ENCODE data around the gene LTB4R2. TPM values are rescaled to one million over a fixed set of nuclear protein-coding genes. Genes with fewer than 3 reads are reported as not detected.

Gene LTB4R2
- total RNA-seq, 1 experiment from 2014 or later = 15.0 TPM

GRCh38 chr14:24330973-24331674 is 21.2 kb downstream of the LTB4R2 start:
- no peaks in the 10 kb centered on the region for H3K36me3 ChIP-seq (ENCODE audit: low read depth)
- DNase-seq = no peak
- H3F3A ChIP-seq (ENCODE audit: insufficient read depth, low read depth) = no peaks in the 10 kb centered on the region
- ChIA-PET POLR2A (ENCODE audit: unreplicated experiment) (no interaction called here), CTCF (interaction anchor here (0.5 to 0.6 kb wide), 2 partner anchors 57 to 242 kb away, joined by 3 to 4 read pairs; no protein-coding TSS in a partner anchor)
- no peak overlapping the region for H3K27ac ChIP-seq
- no peak overlapping the region for H3K4me3 ChIP-seq
- no peaks in the 10 kb centered on the region for H3K9me3 ChIP-seq (ENCODE audit: insufficient read depth, low read depth)
- BruUV-seq (replicated peaks) = no TSS peak
- H3K9me2 ChIP-seq (ENCODE audit: insufficient read depth) = no peaks in the 10 kb centered on the region
- H3K27me3 ChIP-seq (ENCODE audit: insufficient read depth, low read depth) = no peaks in the 10 kb centered on the region
- intact Hi-C loops (cut with micrococcal nuclease; ENCODE audit: unreplicated experiment) = no loop called here
- H2AFZ ChIP-seq = no peak overlapping the region
- no peak overlapping the region for H3K4me2 ChIP-seq
- H3K79me2 ChIP-seq (ENCODE audit: low read depth) = no peaks in the 10 kb centered on the region
- no peak for TF ChIP-seq EZH2 (IDR thresholded peaks at IDR 0.05; ENCODE audit: low read depth)
- no peak for TF ChIP-seq CTCF (conservative IDR thresholded peaks at IDR 0.05)
- peaks cover 3% of the 10 kb centered on the region; the same call in 1 of the 2 replicates for H3K4me1 ChIP-seq (replicated peaks; ENCODE audit: insufficient read depth)
- no peaks in the 10 kb centered on the region for H4K20me1 ChIP-seq (ENCODE audit: insufficient read depth)

- H3K9me2 ChIP-seq (ENCODE audit: insufficient read depth) = no peaks in the 10 kb centered on the region
- no TSS peak for BruUV-seq (replicated peaks)
- intact Hi-C loops (cut with micrococcal nuclease; ENCODE audit: unreplicated experiment) = loop anchor here (2.0 kb wide), 1 partner anchor 347 kb away; no protein-coding TSS in a partner anchor
- H4K20me1 ChIP-seq (ENCODE audit: insufficient read depth) = no peaks in the 10 kb centered on the region
- no peaks in the 10 kb centered on the region for H3K36me3 ChIP-seq (ENCODE audit: low read depth)
- TF ChIP-seq EZH2 (IDR thresholded peaks at IDR 0.05; ENCODE audit: low read depth) (no peak), CTCF (conservative IDR thresholded peaks at IDR 0.05) (no peak)
- peaks cover 3% of the 10 kb centered on the region; the same call in 1 of the 2 replicates for H3K4me1 ChIP-seq (replicated peaks; ENCODE audit: insufficient read depth)
- H2AFZ ChIP-seq = no peak overlapping the region
- no peaks in the 10 kb centered on the region for H3K27me3 ChIP-seq (ENCODE audit: insufficient read depth, low read depth)
- DNase-seq = no peak
- CTCF ChIA-PET = interaction anchor here (0.6 to 2.9 kb wide), 5 partner anchors 33 to 110 kb away, joined by 3 to 26 read pairs (median 8); partner anchors contain the start of genes DHRS1, NOP9 and TINF2
- H3F3A ChIP-seq (ENCODE audit: insufficient read depth, low read depth) = no peaks in the 10 kb centered on the region
- H3K27ac ChIP-seq = no peak overlapping the region
- no peak overlapping the region for H3K4me3 ChIP-seq
- no peaks in the 10 kb centered on the region for H3K79me2 ChIP-seq (ENCODE audit: low read depth)
- no peaks in the 10 kb centered on the region for H3K9me3 ChIP-seq (ENCODE audit: insufficient read depth, low read depth)
- H3K4me2 ChIP-seq = no peak overlapping the region
- POLR2A ChIA-PET (ENCODE audit: unreplicated experiment) = interaction anchor here (0.6 to 1.1 kb wide), 2 partner anchors 89 to 100 kb away, joined by 3 to 5 read pairs; no protein-coding TSS in a partner anchor
Observed at GRCh38 chr14:24331731-24332267, 21.9 kb downstream of the LTB4R2 start.

- no peak overlapping the region for H3K4me2 ChIP-seq
- intact Hi-C loops (cut with micrococcal nuclease; ENCODE audit: unreplicated experiment) = loop anchor here (2.0 kb wide), 1 partner anchor 346 kb away; no protein-coding TSS in a partner anchor
- H3K4me3 ChIP-seq = no peak overlapping the region
- CTCF ChIA-PET = interaction anchor here (0.6 to 2.9 kb wide), 6 partner anchors 33 to 110 kb away, joined by 3 to 26 read pairs (median 7); partner anchors contain the start of genes DHRS1, NOP9 and TINF2
- H3K9me3 ChIP-seq (ENCODE audit: insufficient read depth, low read depth) = no peaks in the 10 kb centered on the region
- H3K79me2 ChIP-seq (ENCODE audit: low read depth) = no peaks in the 10 kb centered on the region
- no TSS peak for BruUV-seq (replicated peaks)
- H3K4me1 ChIP-seq (replicated peaks; ENCODE audit: insufficient read depth) = peaks cover 3% of the 10 kb centered on the region; the same call in 1 of the 2 replicates
- no peak for TF ChIP-seq EZH2 (IDR thresholded peaks at IDR 0.05; ENCODE audit: low read depth)
- TF ChIP-seq CTCF (conservative IDR thresholded peaks at IDR 0.05) = peak; percentile 45; the same call in 1 of the 2 replicates
- H3F3A ChIP-seq (ENCODE audit: insufficient read depth, low read depth) = no peaks in the 10 kb centered on the region
- peak in 1 of 2 experiments; percentile 53 for DNase-seq
- no peak overlapping the region for H3K27ac ChIP-seq
- H3K36me3 ChIP-seq (ENCODE audit: low read depth) = no peaks in the 10 kb centered on the region
- no peaks in the 10 kb centered on the region for H4K20me1 ChIP-seq (ENCODE audit: insufficient read depth)
- no peak overlapping the region for H2AFZ ChIP-seq
- H3K9me2 ChIP-seq (ENCODE audit: insufficient read depth) = no peaks in the 10 kb centered on the region
- POLR2A ChIA-PET (ENCODE audit: unreplicated experiment) = interaction anchor here (0.5 to 1.1 kb wide), 3 partner anchors 73 to 99 kb away, joined by 3 to 5 read pairs (median 3); no protein-coding TSS in a partner anchor
- H3K27me3 ChIP-seq (ENCODE audit: insufficient read depth, low read depth) = no peaks in the 10 kb centered on the region
Observed at GRCh38 chr14:24332268-24332993, 22.5 kb downstream of the LTB4R2 start.

Measured in PC-9 (cell line).